Glutamatergic neuron (in vitro differentiated cells): Measurements from ENCODE around the gene MUC22. TPM values are rescaled to one million over a fixed set of nuclear protein-coding genes. Genes with fewer than 3 reads are reported as not detected.
"Not testable (repeated sequence)": the region's sequence is repeated elsewhere in the genome, so short reads cannot be mapped to it uniquely, and the experiment has no call there.

Experiments used
- DNase-seq: peaks from one replicate; pipeline ENCODE4 v3.0.0; 2022
- H3K27ac Mint-ChIP-seq: one replicate; pipeline ENCODE4 v1.8.0; 2020; ENCODE audit warnings: mild to moderate bottlenecking, mixed read lengths, inconsistent platforms; ENCODE audit not compliant: unreplicated experiment
- H3K27me3 Mint-ChIP-seq: one replicate; pipeline ENCODE4 v1.8.0; 2020; ENCODE audit warnings: mild to moderate bottlenecking, moderate library complexity, mixed read lengths, inconsistent platforms; ENCODE audit not compliant: unreplicated experiment
- H3K36me3 Mint-ChIP-seq: one replicate; pipeline ENCODE4 v1.8.0; 2020; ENCODE audit warnings: mild to moderate bottlenecking, mixed read lengths, inconsistent platforms; ENCODE audit not compliant: unreplicated experiment
- H3K4me1 Mint-ChIP-seq: one replicate; pipeline ENCODE4 v1.8.0; 2020; ENCODE audit warnings: mild to moderate bottlenecking, low read depth, mixed read lengths, inconsistent platforms; ENCODE audit not compliant: unreplicated experiment
- H3K4me3 Mint-ChIP-seq: one replicate; pipeline ENCODE4 v1.8.0; 2020; ENCODE audit warnings: mild to moderate bottlenecking, mixed read lengths, inconsistent platforms; ENCODE audit not compliant: unreplicated experiment
- H3K9me3 Mint-ChIP-seq: one replicate; pipeline ENCODE4 v1.8.0; 2020; ENCODE audit warnings: mild to moderate bottlenecking, moderate library complexity, mixed read lengths, inconsistent platforms; ENCODE audit not compliant: unreplicated experiment
- CTCF ChIP-seq: fragments of 200-600 bp; sonication (generic); IDR thresholded peaks from one replicate; pipeline ENCODE4 v1.5.0; 2021; ENCODE audit not compliant: partially characterized antibody, unreplicated experiment
- total RNA-seq: library from RNA; stranded (reverse); fragmentation: NEBNext Ultra II Directional; extraction: Animal tissue kit (Norgen Biotek cat#: 25700); gene quantifications from one replicate; pipeline ENCODE4 v1.2.1, GENCODE V29; 2021; ENCODE audit not compliant: unreplicated experiment

MUC22 gene
- total RNA-seq, 1 donor from 2014 or later, result not detected

GRCh38 chr6:31048099-31048498 lies 37.8 kb downstream of the MUC22 start:
- no peak for DNase-seq
- Mint-ChIP-seq H3K4me3 (no peak overlapping the region), H3K27ac (no peak overlapping the region), H3K9me3 (peaks cover 4% of the 10 kb centered on the region), H3K36me3 (no peaks in the 10 kb centered on the region), H3K27me3 (peaks cover 10% of the 10 kb centered on the region), H3K4me1 (peaks cover 8% of the 10 kb centered on the region)
- no peak for TF ChIP-seq CTCF

- peaks cover 11% of the 10 kb centered on the region for H3K4me1 Mint-ChIP-seq
- DNase-seq, result no peak
- no peaks in the 10 kb centered on the region for H3K36me3 Mint-ChIP-seq
- H3K27me3 Mint-ChIP-seq, result peaks cover 10% of the 10 kb centered on the region
- no peak for TF ChIP-seq CTCF
- H3K9me3 Mint-ChIP-seq, result peaks cover 2% of the 10 kb centered on the region
- H3K4me3 Mint-ChIP-seq, result no peak overlapping the region
- H3K27ac Mint-ChIP-seq, result no peak overlapping the region
Measured at GRCh38 chr6:31049518-31049917, 39.2 kb downstream of the MUC22 start.

- H3K4me3 Mint-ChIP-seq, H3K36me3 Mint-ChIP-seq, H3K9me3 Mint-ChIP-seq, H3K27ac Mint-ChIP-seq, DNase-seq, H3K27me3 Mint-ChIP-seq: not testable (repeated sequence)
- H3K4me1 Mint-ChIP-seq, result peaks cover 16% of the 10 kb centered on the region
Measured at GRCh38 chr6:31053187-31053586, 42.9 kb downstream of the MUC22 start.

- Mint-ChIP-seq H3K4me1 (peaks cover 18% of the 10 kb centered on the region), H3K9me3 (peaks cover 2% of the 10 kb centered on the region), H3K36me3 (peaks cover 5% of the 10 kb centered on the region), H3K4me3 (no peak overlapping the region), H3K27ac (no peak overlapping the region), H3K27me3 (peaks cover 3% of the 10 kb centered on the region)
- DNase-seq, result no peak
- TF ChIP-seq CTCF, result no peak
Measured at GRCh38 chr6:31053873-31054272, 43.6 kb downstream of the MUC22 start.

GRCh38 chr6:31055441-31055840 lies 45.2 kb downstream of the MUC22 start:
- Mint-ChIP-seq H3K4me3 (no peak overlapping the region), H3K36me3 (peaks cover 5% of the 10 kb centered on the region), H3K9me3 (peaks cover 2% of the 10 kb centered on the region), H3K4me1 (peaks cover 22% of the 10 kb centered on the region), H3K27me3 (peaks cover 4% of the 10 kb centered on the region), H3K27ac (no peak overlapping the region)
- TF ChIP-seq CTCF, result no peak
- no peak for DNase-seq
